RCC 7860 (cell line): ENCODE data around the gene SLC37A1.

Source experiments
- DNase-seq: peaks from one replicate; pipeline ENCODE4 v3.0.0-alpha.2; 2015; ENCODE audit warnings: low spot score
- FAIRE-seq: peaks from 2 replicates; lab custom pipeline; 2012; peaks lifted over from hg19 to GRCh38; lab: Jason Lieb, UNC

SLC37A1 gene

DNA sequence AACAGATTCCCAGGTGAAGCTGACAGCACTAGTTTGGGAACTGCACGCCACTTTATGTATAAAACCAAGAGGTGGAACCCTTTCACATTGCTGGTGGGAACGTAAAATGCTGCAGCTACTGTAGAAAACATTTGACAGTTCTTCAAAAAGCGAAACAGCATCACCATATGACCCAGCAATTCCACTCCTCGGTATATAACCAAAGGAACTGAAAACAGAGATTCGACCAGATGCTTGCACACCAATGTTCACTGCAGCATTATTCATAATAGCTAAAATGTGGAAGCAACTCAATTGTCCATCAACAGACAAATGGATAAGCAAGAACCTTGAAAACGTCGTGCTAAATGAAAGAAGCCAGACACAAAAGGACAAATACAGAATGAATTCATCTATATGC is 35.1 kb upstream of the SLC37A1 start:
- FAIRE-seq = no peak
- DNase-seq = no peak

GRCh38 chr21:42479582-42479981 is 34.1 kb upstream of the SLC37A1 start:
- no peak for DNase-seq
- FAIRE-seq = no peak

GRCh38 chr21:42480736-42481135 is 32.9 kb upstream of the SLC37A1 start:
- FAIRE-seq = no peak

GRCh38 chr21:42481169-42481568 is 32.5 kb upstream of the SLC37A1 start:
- FAIRE-seq = no peak
- DNase-seq = no peak

More at GRCh38 chr21:42480736-42481135, 32.9 kb upstream of the SLC37A1 start:
- no peak for DNase-seq

GRCh38 chr21:42484966-42485365 is 28.7 kb upstream of the SLC37A1 start:
- FAIRE-seq (no peak), DNase-seq (no peak)

DNA sequence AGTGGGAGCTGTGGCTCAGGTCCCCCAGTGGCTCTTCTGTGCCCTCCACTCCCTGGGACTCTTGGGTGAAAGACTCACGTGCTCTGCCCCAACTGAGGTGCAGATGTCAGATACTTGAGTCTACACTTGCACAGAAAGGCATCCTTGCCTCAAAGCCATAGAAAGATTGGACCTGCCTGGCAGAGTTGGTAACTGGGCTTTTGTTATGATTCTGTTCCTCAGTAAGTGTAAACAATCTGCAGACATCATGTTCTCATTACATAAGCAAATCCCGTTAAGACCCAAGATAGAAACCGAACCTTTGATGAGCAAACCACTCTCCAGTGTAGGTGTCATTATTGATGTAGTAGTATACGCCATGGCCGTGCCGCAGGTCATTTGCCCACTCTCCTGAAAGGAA is 27.6 kb upstream of the SLC37A1 start:
- FAIRE-seq = no peak
- no peak for DNase-seq

GRCh38 chr21:42486531-42486930 is 27.1 kb upstream of the SLC37A1 start:
- FAIRE-seq (no peak), DNase-seq (no peak)

DNA sequence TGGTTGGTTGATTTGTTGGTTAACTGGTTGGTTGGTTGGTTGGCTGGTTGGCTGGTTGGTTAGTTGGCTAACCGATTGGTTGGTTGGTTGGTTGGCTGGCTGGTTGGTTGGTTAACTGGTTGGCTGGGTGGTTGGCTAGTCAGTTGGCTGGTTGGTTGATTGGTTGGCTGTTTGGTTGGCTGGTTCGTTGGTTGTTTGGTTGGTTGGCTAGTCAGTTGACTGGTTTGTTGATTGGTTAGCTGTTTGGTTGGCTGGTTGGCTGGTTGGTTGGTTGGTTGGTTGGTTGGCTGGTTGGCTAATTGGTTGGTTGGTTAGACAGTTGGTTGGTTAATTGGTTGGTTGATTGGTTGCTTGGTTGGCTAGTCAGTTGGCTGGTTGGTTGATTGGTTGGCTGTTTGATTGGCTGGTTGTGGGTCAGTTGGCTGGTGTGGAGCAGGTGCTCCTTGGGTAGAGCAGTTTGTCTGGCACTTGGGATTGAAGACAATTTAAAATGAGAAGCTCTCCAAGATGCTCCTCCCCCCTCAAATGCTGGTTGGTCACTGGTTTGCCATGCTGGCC is 24.6 kb upstream of the SLC37A1 start:
- no peak for FAIRE-seq
- no peak for DNase-seq

DNA sequence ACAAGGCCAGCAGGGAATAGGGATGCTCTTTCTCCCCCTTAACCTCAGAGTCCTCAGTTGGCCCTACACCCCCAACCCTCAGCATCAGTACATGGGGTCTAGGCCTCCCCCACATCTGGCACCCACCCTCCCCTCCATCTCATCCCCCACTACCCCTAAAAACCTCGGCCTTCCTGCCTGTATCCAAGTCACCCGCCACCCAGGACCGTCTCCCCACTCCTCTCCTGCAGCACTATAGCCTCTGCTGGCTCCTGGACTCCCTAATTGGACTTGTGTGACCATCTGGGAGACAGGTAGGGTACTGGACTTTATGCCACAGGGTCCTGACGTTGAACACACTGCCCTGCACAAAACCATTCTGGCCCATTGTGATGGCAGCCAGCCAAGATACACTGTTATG is 23.7 kb upstream of the SLC37A1 start:
- DNase-seq (no peak), FAIRE-seq (no peak)

GRCh38 chr21:42490720-42491119 is 22.9 kb upstream of the SLC37A1 start:
- FAIRE-seq (no peak), DNase-seq (no peak)

DNA sequence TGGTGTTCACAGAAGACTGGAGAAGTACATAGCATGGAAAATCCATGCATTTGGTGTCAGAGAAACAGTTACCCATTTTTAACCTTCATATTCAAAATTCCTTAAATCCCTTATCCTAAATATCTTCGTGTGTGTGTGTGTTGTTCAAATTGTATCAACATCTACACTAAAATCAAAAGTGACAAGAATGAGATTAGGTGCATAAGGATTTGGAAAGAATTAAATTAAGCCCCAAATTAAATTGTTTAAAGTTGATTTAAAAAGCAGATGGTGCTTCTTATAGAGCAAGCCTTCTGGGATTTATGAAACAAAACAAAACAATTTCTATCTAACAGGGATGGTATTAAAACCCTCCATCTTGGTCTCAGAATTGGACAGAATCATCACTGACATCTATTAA is 22.3 kb upstream of the SLC37A1 start:
- DNase-seq = no peak

DNA sequence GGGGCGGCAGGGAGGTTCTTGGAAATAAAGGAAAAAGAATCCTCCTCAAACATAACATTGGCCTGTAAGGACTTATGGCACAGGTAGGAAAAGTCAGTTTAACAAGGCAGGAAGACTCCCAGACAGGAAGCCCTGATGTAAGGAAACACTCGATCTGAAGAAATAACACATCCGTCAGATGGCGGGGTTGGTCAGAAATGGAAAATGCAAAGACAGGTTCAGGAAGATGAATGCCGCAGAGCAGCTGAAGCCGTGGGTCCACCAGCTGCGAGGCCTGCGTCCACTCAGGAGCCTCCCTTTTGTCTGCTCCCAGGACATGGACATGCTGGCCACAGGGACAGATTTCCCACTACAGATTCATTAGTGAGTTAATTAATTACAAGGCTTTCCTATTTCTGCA is 21.5 kb upstream of the SLC37A1 start:
- no peak for FAIRE-seq
- DNase-seq = no peak

More for the DNA sequence above, 22.3 kb upstream of the SLC37A1 start:
- no peak for FAIRE-seq

DNA sequence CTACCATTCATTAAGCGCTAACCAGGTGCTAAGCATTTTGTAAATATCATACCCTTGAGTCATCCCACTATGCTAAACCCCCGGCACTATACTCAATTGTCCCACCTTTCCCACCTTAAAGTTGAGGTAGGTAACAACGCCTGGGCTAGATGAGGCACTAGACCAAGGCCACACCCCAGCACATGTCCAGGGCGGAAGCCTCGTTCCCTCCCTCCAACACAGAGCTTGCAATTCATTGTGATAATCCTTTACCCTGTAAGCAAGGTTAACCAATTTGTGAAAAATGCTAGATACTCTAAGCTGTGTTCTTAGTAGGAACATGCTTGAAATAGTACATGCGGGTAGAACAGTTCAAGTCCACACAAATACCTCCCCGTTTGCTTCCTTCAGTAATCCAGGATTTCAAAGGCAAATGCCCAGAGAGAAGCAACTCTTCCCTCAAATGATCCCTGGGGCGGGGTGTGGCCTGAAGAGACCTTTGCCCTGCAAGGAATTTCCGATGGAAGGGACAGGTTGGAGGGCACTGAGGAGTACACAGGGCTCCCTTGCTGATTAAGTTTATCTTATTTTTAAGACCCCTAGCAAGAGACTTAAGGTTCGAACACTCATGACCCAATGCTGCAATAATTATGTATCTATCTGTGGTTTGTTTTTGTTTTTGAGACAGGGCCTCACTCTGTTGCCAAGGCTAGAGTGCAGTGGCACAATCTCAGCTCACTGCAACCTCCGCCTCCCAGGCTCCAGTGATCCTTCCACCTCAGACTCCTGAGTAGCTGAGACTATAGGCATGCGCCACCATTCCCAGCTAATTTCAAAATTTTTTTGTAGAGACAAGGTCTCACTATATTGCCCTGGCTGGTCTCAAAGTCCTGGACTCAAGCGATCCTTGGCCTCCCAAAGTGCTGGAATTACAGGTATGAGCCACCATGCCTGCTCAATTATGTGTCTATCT is 20.3 kb upstream of the SLC37A1 start:
- DNase-seq = no peak
- no peak for FAIRE-seq

GRCh38 chr21:42495027-42495426 is 18.6 kb upstream of the SLC37A1 start:
- FAIRE-seq = no peak
- no peak for DNase-seq

DNA sequence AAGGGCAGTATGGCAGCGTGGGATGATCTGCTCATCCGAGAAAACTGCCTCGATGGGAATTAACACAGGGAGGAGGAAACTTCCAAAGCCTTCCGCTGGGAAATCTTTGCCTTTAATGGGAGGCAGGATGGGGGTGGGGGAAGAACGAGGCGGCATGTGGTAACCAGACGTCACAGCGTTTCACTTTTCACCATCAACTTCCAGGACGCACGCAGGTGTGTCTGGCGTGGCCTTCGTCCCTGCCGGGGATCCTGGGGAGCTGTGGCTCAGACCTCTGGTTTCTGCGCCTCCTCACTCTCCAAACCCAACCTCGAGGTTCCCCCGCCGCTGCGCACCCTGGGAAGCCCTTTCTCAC is 17.9 kb upstream of the SLC37A1 start:
- FAIRE-seq (no peak), DNase-seq (no peak)

- FAIRE-seq (peak; percentile 85), DNase-seq (peak; percentile 94)
These were observed 17.4 kb upstream of the SLC37A1 start, which contains the start of gene RSPH1 for GRCh38 chr21:42496120-42496838. RSPH1 (minus strand) TSS chr21:42496224; CDS start chr21:42496186, 38 bp downstream.

- DNase-seq (no peak), FAIRE-seq (no peak)
These were observed 16.8 kb upstream of the SLC37A1 start for GRCh38 chr21:42496839-42497202.

DNA sequence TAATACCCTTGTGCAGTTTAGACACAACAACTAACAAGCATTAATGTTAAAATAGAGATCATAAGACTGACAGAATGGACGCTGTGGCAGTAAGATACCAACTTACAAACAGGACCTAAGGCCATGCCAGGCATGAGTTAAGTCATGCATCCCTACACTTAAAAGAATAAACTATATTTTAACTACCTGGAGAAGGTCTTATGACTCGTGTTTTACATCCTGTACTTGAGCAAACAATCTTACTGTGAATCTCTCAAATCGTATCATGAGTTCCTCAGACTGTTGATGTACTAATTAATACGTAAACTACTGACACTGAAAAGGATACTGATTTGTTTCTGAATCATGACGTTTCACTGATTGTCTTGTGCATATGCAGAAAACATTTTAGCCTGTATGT is 15.6 kb upstream of the SLC37A1 start:
- FAIRE-seq = no peak
- DNase-seq = no peak

GRCh38 chr21:42499444-42500112 is 14.1 kb upstream of the SLC37A1 start:
- FAIRE-seq (no peak), DNase-seq (no peak)

DNA sequence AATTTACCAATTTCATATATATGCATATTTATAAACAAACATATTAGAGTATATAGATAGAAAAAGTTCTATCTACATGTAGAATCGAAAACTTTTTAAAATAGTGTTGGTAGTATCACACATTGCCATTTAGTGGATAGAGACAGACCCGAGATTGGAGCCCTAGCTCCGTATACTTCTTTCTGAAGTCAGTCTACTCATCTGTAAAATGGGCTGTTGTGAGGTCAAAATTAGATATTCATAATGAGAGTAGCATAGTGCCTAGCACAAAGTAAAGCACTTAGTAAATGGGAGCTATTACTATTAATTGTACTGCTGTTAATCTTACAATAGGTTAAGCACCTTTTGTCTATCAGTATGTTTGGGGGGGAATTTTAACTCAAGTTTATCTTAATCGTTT is 13.4 kb upstream of the SLC37A1 start:
- FAIRE-seq (no peak), DNase-seq (no peak)

DNA sequence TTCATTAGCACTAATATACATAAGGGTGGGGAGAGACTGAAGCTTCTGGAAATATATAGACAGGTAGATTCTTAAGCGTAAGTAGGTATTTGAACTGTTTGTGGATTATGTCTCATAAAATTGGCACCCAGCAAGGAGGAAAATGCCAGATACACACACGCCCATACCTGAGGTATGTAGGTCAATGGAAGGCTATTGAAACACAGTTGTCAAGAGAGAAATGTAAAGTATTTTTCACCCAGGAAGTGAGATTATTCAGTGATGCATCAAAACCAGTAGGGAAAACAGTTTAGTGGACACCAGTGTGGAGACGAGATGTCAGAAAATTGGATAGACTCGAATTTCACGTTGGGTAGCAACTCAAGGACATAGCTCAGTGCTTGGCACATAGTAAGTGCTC is 12.9 kb upstream of the SLC37A1 start:
- no peak for FAIRE-seq

More for the DNA sequence above, 12.9 kb upstream of the SLC37A1 start:
- no peak for DNase-seq
